GM10266 (cell line): ENCODE results near the gene DTX1.

Source experiments
- DNase-seq: peaks from one replicate; pipeline ENCODE4 v3.0.0; 2012; ENCODE audit errors: extremely low spot score
- CTCF ChIP-seq: IDR thresholded peaks from 2 replicates; pipeline ENCODE4 v1.5.1; 2012; ENCODE audit warnings: mild to moderate bottlenecking, low read depth; ENCODE audit not compliant: control insufficient read depth, insufficient read depth; ENCODE audit errors: missing control alignments

Gene DTX1

GRCh38 chr12:113088971-113089756 lies 32.6 kb downstream of the DTX1 start:
- TF ChIP-seq CTCF: no peak
- peak; percentile 75 for DNase-seq

GRCh38 chr12:113089839-113090238 lies 33.3 kb downstream of the DTX1 start:
- no peak for DNase-seq
- TF ChIP-seq CTCF: no peak

GRCh38 chr12:113090740-113091139 lies 34.2 kb downstream of the DTX1 start:
- no peak for DNase-seq
- no peak for TF ChIP-seq CTCF

GRCh38 chr12:113091506-113091905 lies 35.0 kb downstream of the DTX1 start:
- no peak for DNase-seq
- TF ChIP-seq CTCF: no peak

GRCh38 chr12:113092607-113093408 lies 36.3 kb downstream of the DTX1 start:
- DNase-seq: peak; percentile 84
- TF ChIP-seq CTCF: peak; percentile 71

GRCh38 chr12:113093409-113094101 lies 37.0 kb downstream of the DTX1 start:
- no peak for TF ChIP-seq CTCF
- DNase-seq: no peak
